H54 (cell line): ENCODE measurements around the gene CCDC61.

ENCODE experiments used
- DNase-seq: peaks from one replicate; pipeline ENCODE4 v3.0.0; 2011; ENCODE audit warnings: low spot score, mixed read lengths; ENCODE audit not compliant: insufficient read length
- FAIRE-seq: peaks from 3 replicates; lab custom pipeline; 2011; peaks lifted over from hg19 to GRCh38; lab: Jason Lieb, UNC
- POLR2A ChIP-seq: IDR thresholded peaks from 2 replicates; pipeline ENCODE4 v1.6.1; 2011; ENCODE audit warnings: low read depth, mild to moderate bottlenecking, low read length

Gene CCDC61

DNA sequence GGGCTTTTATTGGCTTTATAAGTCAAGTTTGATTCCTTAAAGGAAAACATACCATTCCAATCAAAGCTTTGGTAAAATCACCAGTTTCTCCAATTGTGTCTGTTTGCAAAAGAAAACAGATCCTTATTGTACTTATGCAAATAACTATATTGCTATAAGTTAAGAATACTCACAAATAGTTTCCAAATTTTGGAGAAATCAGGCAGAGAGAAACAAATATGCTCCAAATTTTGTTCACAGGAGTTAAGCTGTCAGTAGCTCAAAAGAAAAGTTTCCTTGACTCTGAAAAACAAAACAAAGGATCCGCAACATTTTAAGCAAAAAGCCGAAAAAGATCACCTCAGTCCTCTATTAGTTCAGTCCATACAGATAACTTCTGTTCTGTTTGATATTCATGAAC, 64.7 kb downstream of the CCDC61 start:
- no peak for TF ChIP-seq POLR2A
- no peak for FAIRE-seq
- DNase-seq = no peak

GRCh38 chr19:46063201-46063600, 67.9 kb downstream of the CCDC61 start:
- FAIRE-seq = no peak
- no peak for TF ChIP-seq POLR2A
- no peak for DNase-seq

DNA sequence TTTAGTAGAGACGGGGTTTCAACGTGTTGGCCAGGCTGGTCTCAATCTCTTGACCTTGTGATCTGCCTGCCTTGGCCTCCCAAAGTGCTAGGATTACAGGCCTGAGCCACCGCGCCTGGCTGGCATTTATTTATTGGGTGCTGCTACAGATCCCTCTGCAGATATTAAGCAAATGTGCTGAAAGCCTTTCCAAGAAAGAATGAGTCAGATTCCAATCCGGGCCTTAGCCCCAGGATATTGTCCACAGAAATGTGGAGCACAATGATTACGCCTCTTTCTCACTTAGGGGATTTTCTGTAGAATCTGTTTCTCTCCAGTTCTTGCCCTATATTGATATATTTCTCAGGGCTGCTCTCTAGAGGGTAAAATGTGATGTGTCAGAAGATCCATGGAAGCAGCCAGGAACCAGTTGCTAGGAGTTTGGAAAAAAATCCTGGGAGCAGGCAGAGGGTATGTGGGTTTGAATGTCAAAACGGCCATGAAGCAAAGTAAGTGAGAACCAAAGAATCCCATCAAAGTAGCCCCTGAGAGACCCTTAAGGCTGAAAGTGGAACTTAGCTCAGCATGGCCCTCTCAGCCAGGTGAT, 70.3 kb downstream of the CCDC61 start:
- no peak for TF ChIP-seq POLR2A
- DNase-seq (no peak), FAIRE-seq (peak; percentile 60)

GRCh38 chr19:46066471-46066870, 71.2 kb downstream of the CCDC61 start:
- no peak for TF ChIP-seq POLR2A
- FAIRE-seq = no peak
- DNase-seq = no peak

DNA sequence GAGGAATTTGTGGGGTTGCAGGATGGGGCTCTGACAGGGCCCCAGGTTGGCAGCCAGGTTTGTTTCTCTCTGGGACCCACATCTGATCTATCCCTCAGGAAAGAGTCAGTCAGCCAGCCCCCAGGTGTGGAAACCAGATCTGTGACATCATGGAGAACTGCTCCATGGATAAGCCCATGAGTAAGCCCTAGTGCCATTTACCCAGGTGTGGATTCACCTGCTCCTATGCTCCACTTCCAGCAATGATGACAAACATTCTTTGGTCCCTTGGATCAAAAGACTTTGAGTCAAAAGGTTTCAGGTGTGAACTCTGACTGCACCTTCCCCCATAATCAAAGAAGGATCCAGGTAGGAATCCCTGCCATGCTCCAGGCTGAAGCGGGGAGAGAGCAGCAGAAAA, 72.4 kb downstream of the CCDC61 start:
- TF ChIP-seq POLR2A = no peak
- DNase-seq = no peak
- FAIRE-seq = no peak
